ENCODE measurements around the gene DNAH8.
A peak's percentile ranks its signal among the peaks of the same experiment; 100 is the strongest.

The DNAH8 gene

DNA sequence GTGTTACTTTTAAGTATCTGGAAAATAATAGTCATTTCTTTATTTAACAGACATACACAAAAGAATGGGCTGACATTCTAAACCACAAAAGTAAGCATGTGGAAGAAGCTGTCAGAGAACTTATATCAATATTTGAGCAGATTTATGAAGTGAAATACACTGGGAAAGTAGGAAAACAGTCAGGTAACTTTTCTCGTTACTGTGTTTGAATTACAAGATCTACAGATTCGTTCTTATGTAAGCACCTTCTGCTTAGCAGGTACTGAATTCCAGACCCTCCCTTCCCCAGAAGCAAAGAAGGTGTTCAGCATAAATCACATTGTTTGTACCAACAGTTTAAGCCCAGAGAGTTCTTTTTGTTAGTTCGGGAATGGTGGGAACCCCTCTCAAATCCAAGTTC lies 88.0 kb downstream of the DNAH8 start:
- DNase-seq (ENCODE audit: extremely low spot score) = no peak

DNA sequence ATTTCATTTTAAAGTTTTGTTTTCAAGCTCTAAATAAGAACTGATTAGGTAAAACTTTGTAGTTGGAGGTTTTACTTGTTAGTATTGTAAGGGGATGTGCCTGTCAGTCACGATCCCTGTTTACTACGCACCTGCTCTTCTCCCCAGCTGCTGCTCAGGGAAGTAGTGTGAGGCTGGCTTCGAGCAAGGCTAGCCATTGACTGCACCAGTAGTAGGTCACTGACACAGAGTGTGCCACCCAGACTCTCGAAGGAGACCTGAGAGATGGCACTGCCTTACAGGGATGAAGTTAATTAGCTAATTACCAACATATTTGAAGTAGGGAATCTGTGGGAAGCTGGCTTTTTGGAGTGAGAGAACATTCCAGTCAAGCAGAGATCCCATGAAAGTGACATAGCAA lies 89.2 kb downstream of the DNAH8 start:
- TF ChIP-seq, protein P1, sequence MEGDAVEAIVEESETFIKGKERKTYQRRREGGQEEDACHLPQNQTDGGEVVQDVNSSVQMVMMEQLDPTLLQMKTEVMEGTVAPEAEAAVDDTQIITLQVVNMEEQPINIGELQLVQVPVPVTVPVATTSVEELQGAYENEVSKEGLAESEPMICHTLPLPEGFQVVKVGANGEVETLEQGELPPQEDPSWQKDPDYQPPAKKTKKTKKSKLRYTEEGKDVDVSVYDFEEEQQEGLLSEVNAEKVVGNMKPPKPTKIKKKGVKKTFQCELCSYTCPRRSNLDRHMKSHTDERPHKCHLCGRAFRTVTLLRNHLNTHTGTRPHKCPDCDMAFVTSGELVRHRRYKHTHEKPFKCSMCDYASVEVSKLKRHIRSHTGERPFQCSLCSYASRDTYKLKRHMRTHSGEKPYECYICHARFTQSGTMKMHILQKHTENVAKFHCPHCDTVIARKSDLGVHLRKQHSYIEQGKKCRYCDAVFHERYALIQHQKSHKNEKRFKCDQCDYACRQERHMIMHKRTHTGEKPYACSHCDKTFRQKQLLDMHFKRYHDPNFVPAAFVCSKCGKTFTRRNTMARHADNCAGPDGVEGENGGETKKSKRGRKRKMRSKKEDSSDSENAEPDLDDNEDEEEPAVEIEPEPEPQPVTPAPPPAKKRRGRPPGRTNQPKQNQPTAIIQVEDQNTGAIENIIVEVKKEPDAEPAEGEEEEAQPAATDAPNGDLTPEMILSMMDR (IDR thresholded peaks at IDR 0.05; ENCODE audit: control extremely low read depth, extremely low read depth, low read depth, missing control alignments) = no peak
- POLR2A ChIA-PET = no interaction called here
- DNase-seq (ENCODE audit: extremely low spot score) = no peak
- CTCF ChIA-PET = no interaction called here

More for the DNA sequence above, 88.0 kb downstream of the DNAH8 start:
- ChIA-PET POLR2A (no interaction called here), CTCF (no interaction called here)
- TF ChIP-seq, protein P1 (IDR thresholded peaks at IDR 0.05; ENCODE audit: control extremely low read depth, extremely low read depth, low read depth, missing control alignments) = no peak

DNA sequence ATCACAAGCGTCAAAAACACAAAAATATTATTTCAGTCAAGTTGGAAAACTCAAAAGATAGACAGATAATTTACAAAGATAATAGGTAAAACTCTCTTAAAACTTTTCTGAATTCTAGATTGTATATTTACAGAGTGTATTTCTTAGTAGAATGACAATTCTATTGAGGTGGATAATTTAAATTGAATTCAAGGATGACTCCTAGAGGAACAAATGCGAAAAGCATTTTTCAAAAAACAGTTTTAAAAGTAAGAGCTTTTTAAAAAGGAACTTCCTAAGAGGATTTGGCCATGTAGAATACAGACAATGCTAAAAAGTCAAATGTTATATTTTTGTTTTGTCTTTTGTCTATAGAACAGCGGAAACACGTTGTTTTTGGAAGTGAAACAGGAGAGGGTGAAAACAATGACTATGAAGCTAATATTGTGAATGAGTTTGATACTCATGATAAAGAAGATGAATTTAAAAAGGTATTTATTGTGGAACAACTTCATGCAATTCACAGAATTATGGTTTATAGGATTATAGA lies 90.1 kb downstream of the DNAH8 start:
- CTCF ChIA-PET = interaction anchor here (0.8 kb wide), 1 partner anchor 9 kb away, joined by 5 read pairs; no protein-coding TSS in a partner anchor
- TF ChIP-seq, protein P1 (IDR thresholded peaks at IDR 0.05; ENCODE audit: control extremely low read depth, extremely low read depth, low read depth, missing control alignments) = no peak
- no peak for DNase-seq (ENCODE audit: extremely low spot score)
- POLR2A ChIA-PET = no interaction called here

DNA sequence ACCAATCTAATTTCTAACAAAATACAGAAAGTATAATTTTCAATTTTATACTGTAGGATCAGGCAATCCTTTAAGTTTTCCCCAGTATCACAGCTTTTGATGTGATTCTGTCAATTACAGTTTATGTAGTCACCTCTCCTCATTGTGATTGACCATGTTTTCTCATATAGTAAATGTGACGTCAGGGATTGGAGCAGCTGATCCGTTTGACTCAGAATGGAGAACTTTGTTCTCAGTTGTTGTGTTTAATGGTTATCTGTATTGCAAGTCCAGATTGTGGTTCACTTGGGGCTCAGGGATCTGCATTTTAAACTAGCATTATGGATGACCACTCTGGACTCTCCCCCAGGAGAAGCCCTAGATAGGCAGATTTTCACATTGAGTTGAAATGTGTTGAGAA lies 90.6 kb downstream of the DNAH8 start:
- TF ChIP-seq, protein P1 (IDR thresholded peaks at IDR 0.05; ENCODE audit: control extremely low read depth, extremely low read depth, low read depth, missing control alignments) = no peak
- DNase-seq (ENCODE audit: extremely low spot score) = no peak
- POLR2A ChIA-PET = no interaction called here
- CTCF ChIA-PET = interaction anchor here (0.8 kb wide), 1 partner anchor 10 kb away, joined by 5 read pairs; no protein-coding TSS in a partner anchor

DNA sequence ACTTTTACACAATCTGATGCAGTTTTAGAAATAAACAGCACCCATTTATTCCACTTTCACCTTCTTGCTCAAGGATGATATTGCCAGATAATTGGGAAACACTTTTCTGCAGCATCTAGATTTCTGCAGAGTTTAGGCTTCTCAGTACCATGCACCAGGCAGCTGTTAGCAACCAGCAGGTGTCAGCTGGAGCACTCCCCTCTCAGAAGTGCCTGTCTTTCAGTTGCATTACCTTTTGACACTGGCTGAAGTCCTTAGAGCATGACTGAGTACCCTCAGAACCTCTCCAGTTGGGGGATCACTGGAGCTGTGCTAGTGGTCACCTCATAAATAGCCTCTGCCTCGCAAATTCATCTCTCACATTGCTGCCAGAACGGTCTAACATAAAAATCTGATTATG lies 91.2 kb downstream of the DNAH8 start:
- TF ChIP-seq, protein P1 (IDR thresholded peaks at IDR 0.05; ENCODE audit: control extremely low read depth, extremely low read depth, low read depth, missing control alignments) = no peak
- POLR2A ChIA-PET = no interaction called here
- CTCF ChIA-PET = interaction anchor here (1.0 kb wide), 1 partner anchor 13 kb away, joined by 3 read pairs; no protein-coding TSS in a partner anchor
- DNase-seq (ENCODE audit: extremely low spot score) = peak; percentile 24

DNA sequence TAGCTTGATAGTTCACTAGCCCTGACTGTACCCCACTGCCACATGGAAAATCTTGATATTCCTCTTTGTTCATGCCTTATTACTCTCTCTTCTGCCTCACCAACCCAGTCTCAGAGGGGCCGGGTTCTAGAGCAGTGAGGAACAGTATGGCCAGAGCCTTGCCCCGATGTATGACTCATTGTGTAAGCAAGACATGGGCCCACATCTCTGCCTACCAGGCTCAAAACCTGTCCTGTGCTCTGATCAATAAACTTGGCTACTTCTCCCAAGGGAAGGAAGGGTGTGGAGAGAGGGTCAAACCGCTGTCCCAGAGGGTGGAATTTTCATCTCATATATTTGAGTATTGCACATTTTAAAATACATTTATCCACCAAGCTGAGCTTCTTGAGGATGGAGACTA lies 91.7 kb downstream of the DNAH8 start:
- ChIA-PET CTCF (interaction anchor here (1.0 kb wide), 1 partner anchor 12 kb away, joined by 3 read pairs; no protein-coding TSS in a partner anchor), POLR2A (no interaction called here)
- no peak for DNase-seq (ENCODE audit: extremely low spot score)
- TF ChIP-seq, protein P1 (IDR thresholded peaks at IDR 0.05; ENCODE audit: control extremely low read depth, extremely low read depth, low read depth, missing control alignments) = no peak

All from GM10248 (cell line).